HCEC 1CT (cell line): ENCODE data around the gene ATF4.
"Not testable (repeated sequence)": the region's sequence is repeated elsewhere in the genome, so short reads cannot be mapped to it uniquely, and the experiment has no call there.

Experiments
- DNase-seq: peaks from one replicate; pipeline ENCODE4 v3.0.0-alpha.2; 2017

Gene ATF4

DNA sequence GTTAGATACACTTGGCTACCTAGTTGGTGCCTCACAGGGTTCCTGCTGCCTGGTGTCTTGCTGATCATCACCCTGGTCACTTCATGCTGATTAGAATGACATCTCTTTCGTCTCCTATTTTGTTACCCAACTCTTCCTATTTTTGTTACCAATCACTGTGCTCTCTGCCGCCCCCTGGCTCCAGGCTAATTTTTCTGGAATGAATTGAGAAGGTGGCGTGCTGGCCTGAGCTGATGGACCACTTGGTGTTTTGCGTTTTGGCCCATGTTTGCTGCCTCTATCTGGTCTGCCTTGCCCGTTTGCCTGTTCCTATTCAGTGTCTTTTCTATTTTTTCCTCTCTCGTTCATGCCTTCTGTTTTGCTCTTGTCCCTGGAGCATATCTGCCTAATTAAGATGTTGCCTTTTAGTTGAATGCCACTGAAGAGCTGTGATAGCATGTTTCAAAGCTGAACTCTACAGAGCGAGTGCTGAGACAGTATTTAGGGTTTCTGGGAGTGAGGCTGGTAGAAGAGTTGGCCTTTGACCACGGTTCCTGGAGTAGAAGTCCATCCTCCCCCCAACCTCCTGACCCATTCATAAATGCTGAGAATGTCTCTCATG, 5.9 kb upstream of the ATF4 start:
- DNase-seq, result peak; percentile 36

DNA sequence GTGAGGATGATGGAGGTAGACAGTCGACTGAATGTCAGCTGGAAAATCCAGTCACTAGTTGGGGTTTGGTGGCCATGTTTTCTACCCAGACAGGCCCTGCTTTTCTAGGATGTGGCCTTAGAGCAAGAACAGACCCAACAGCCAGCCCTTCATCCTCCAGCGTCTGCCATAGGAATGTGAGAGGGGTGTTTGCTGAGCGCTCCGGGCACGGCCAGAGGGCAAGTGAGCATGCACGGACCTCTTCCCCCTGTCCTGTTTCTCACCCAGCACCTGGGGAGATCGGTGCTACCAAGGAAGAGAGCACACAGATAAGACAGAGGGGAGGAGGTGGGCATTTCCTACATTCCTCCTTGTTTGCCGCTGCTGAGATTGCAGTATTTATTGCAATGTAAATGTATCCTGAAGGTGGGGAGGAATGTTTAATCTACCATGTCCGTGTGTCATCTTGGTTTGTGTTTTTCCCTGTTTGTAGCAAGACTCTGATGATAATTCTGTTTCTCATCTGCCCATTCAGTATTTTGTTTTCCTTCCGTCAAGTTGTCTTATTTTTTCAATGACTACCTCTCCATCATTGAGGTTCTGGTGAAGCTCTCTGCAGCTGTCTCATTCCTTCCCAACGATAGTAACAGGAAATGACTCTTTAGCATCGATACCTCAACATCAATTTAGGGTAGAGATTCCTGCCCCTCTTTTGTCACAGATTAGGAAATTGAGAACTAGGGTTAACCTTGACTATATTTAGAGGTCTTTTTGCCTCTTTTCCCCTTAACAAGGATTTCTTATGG, 4.9 kb upstream of the ATF4 start:
- DNase-seq, result no peak

DNA sequence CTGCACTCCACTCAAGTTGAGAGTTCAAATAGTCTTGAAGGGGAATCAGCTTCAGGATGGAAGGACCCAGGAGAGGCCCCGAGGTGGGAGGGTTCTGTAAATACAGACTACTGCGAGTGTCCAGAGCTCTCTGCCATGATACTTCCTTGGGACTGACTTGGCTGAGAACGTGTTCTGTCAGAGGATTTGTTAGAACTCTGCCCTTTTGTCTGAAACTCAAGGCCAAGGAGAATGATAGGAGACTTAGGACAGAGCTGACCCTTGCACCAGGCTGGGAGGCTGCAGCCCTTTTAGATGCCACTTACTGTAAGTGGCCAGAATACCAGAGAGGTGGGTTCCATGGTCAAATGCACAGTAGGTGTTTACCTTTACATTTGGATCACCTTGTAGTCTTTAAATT, 2.9 kb upstream of the ATF4 start:
- no peak for DNase-seq

DNA sequence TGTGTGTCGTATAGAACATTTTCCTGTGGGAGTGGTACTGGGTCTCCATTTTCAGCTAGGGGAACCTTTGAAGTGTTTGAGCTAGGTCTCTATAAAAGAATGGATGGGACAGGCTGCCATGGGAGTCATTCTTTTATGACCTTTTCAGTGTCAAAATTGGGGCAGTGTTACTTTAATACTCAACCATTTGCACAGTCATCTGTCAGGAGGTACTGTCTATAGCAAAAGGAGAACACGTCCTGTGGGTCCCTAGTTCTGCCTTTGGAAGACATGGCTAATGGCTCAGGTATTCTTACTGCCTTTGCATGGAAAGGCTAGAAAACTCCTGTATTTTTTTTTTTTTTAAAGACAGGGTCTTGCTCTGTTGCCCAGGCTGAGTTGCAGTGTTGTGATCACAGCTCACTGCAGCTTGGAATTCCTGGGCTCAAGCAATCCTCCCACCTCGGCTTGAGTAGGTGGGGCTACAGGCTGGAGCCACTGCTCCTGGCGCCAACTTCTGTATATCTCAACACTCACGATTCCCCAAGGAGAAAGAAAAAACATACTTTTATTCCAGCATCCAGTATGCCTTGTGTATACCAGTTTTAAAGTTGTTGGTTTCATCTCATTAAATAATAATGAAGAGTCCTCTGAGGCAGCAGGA, 2.1 kb upstream of the ATF4 start:
- DNase-seq, result no peak

DNA sequence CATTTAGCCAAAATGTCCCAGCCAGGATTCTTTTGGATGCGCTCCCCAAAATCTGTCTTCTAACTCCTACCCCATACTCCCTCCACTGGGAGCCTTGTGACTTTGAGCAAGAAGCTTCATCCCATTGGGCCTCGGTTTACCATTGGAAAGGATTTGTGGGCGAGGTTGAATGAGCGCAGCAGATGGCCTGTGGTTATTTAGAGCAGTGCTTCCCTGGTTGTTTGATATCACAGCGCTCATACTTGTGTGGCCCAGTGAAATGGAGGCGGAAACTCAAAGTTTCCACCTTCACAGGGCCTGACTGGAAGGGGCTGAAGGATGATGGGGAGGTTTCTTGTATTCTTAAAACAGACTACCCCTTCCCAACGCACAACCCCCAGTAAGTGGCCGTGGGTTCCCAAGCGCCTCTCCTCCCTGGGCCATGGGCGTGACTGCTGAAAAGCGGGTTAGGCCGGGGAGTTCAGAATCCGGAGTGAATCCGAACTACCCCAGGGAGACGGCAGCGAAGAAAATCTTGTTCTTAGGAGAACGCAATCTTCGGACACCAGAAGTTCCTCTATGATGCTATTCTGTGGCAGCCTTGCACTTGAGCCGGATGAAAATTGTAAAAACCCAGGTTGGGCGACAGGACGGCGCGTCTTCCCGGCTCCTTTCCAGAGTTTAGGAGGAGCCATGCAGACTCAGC, 1.2 kb upstream of the ATF4 start:
- peak; percentile 30 for DNase-seq

DNA sequence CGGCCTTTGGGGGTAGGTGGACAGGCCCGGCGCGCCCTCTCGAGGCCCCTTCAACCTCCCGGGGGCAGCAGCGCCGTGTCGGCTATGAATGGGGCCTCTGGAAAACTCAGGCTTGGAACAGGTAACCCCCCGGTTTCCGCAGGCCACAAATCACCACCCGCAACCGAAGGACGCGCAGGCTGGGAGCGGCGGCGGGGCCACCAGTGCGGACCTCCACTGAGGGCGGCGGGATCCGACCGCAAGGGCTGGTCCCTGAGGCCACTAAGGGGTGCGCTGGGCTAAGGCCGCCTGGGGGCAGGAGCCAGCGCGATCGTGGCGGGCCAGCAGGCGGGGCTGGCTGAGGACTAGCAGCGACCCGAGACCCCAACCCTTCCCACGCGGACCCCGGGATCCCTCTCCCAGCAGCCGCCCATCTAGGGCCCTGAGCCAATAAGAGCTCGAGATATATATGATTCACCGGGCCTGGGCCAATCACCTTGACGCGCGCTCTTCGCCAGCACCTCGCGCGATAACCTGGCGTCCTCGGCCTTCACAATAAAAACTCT, 609 bp upstream of the ATF4 start:
- peak; percentile 99 for DNase-seq

DNA sequence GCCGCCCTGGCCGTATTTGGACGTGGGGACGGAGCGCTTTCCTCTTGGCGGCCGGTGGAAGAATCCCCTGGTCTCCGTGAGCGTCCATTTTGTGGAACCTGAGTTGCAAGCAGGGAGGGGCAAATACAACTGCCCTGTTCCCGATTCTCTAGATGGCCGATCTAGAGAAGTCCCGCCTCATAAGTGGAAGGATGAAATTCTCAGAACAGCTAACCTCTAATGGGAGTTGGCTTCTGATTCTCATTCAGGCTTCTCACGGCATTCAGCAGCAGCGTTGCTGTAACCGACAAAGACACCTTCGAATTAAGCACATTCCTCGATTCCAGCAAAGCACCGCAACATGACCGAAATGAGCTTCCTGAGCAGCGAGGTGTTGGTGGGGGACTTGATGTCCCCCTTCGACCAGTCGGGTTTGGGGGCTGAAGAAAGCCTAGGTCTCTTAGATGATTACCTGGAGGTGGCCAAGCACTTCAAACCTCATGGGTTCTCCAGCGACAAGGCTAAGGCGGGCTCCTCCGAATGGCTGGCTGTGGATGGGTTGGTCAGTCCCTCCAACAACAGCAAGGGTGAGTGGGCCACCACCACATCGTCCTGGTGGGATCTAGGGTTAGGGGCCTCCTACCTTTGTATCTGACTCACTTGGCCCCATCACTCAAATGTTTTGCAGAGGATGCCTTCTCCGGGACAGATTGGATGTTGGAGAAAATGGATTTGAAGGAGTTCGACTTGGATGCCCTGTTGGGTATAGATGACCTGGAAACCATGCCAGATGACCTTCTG, 934 bp downstream of the ATF4 start:
- DNase-seq, result peak; percentile 64

DNA sequence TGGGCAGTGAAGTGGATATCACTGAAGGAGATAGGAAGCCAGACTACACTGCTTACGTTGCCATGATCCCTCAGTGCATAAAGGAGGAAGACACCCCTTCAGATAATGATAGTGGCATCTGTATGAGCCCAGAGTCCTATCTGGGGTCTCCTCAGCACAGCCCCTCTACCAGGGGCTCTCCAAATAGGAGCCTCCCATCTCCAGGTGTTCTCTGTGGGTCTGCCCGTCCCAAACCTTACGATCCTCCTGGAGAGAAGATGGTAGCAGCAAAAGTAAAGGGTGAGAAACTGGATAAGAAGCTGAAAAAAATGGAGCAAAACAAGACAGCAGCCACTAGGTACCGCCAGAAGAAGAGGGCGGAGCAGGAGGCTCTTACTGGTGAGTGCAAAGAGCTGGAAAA, 1.7 kb downstream of the ATF4 start:
- DNase-seq, result not testable (repeated sequence)

DNA sequence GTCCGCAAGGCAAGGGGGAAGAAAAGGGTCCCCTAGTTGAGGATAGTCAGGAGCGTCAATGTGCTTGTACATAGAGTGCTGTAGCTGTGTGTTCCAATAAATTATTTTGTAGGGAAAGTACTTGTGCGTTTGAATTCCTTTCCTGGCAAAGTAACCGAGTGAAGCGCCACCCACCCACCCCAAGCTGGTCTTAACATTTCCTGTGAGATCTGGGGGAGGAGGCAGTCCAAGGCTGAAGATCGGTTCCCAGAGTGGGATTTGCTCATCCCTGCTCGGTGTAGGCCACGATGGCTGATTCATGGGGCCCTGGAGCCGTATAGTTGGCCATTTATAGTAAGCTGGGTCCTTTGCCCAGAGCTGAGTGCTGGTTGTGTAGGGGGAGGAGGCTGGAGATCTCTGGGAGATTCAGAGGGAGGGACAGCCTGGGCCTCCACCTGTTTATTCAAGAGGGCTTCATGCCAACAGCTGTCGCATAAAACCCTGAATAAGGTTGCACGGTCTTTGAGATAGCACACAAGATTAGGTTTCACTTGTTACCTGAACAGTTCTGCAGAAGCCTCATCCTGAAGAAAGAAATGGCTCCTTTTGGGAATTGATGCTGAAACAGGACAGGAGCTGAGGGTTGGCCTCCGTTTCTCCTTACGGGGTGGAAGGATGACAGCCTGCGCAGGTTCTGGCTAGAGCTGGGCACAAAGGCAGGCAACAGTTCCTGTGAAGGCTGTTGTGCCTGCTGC, 2.4 kb downstream of the ATF4 start:
- peak; percentile 53 for DNase-seq

DNA sequence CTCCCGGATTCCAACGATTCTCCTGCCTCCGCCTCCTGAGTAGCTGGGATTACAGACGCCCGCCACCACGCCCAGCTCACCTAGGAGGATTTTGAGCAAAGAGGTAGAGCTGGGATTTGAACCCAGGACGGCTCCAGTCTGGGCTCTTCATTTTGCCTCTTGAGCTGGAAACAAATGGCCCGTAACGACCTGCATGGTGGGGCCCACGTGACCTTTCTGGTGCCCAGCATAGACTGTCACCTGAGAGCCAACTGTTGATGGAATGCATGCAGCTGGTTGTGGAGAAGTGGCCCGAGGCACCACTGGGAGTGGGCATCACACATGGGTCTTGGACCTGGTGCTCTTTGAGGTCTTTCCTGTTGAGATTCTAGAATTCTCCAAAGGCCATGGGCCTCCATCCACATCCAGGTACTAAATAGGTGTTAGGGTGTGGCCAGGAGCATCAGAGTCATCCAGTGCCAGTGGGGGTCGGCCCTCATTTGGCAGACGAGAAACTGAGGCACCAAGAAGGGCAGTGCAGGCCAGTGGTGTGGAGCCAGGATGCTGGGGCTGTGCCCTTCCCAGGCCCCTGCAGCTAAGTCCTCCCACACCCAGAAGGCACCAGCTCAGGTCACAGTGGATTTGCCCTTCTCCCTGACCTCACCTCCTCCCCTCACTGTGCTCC, 3.9 kb downstream of the ATF4 start:
- peak; percentile 39 for DNase-seq

DNA sequence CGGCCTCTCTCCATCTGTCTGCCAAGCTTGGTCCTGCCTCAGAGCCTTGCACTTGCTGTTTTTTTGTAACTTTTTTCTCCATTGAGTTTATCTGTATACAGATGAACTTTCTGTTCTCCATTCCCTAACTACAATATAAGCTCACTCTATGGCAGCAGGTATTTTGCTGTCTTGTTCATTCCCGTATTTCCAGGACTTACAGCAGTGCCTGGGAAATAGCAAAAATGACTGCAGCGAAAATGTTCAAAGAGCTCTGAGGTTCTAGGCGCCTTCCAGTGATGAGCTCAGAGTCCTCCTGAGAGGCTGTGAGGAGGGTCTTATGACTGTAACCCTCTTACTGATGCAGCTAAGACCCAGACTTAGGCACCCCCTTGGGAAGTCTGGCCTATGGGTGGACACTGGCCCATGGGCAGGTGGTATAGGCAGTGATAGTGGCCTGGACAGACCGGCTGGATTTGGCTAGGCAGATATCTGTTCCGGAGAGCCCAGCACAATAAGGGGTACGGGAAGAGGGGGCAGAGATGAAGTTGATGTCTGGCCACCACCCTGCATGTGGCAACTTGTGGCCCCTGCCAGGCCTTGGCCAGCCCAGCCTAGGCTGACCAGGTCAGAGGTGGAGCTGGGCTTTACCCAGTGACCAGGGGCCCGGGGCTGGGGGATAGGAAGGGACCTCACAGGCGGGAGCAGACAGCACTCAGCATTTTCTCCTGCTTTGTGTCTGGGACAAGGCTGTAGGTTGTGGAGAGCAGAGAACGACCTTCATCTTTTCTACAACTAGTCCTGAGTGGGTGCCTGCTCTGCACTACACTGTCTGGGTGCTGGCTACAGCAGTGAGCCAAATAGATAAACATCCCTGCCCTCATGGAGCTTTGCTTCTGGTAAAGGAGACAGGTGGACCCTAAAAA, 4.6 kb downstream of the ATF4 start:
- no peak for DNase-seq

DNA sequence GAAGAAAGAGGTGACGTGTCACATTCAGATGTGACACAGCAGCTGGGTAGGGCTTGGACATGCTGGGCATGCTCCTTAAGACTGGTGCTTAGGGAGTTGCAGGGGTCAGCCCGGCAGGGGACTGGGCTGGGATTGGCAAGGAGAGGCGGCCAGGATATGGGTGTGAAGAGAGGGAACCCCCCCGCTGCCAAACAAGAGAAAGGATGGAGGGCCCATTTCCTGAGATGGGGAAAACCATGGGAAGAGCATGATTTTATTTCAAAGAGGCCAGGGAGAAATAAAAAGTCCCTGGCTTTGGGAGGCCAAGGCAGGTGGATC, 5.3 kb downstream of the ATF4 start:
- DNase-seq, result no peak

DNA sequence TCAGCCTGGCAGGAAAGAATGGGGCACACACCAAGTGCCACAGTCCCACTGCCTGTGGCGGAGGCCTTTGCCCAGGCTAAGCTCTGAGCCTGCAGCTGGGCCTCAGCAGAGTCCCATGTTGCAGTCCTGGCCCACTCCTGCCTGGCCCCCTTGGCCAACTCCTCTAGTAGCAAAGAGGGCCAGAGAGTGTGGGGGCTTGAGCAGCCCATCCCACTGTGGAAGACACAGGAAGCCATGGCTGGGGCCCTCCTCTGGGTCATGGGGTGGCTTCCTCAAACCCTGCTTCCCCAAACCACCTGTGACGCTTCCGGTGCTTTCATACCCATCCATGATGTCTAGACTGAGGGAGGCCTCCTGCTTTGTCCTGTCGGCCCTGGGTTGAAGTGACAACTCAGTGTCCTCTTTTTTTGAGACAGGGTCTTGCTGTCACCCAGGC, 6.4 kb downstream of the ATF4 start:
- DNase-seq, result no peak

DNA sequence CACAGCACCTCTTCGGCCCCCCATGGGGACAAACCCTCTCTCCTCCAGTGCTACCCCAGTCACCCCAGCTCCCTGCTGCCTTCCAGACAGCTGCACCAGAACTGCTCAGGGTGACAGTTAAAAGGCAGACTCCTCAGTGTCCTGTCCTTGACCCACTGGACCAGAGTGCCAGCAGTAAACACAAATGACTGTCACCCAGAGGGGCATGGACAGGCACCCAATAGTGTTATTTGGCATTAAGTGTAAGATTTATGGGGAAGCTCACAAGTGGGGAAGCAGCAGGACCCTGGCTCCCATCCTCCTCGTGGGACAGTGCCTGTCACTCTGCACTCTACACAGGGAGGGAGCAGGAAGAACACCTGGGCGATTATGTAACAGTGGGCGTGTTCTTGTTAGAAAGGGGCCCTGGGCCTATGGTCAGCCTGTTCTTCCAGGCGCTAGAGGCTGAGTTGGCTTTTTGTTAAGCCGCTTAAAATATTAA, 7.2 kb downstream of the ATF4 start:
- no peak for DNase-seq

DNA sequence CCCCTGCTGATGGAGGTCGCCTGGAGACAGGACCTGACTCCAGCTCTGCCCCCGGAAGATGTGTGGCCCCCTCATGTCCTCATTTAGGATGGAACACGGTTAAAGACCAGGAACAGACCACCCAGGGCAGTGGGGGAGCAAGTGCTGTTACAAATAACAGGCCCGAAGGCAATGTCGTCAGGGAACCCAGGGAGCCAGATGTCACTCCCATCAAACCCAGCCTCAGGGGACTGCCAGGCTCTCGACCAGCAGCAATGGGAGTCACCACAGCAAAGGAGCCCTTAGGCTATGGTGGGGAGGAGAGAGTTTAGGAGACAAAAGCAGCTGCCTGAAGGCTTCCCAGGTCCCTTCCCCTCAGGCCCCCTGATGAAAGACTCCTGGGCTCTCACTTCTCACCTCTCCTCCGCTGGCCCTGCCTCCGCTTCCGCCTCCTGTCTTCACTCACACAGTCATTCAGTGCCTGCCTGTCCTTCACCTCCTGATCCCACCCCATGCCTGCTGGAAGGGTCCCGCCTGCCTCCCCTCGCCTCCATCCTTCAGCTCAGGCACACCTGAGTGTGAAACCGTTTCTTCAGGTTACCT, 7.8 kb downstream of the ATF4 start:
- DNase-seq, result no peak

DNA sequence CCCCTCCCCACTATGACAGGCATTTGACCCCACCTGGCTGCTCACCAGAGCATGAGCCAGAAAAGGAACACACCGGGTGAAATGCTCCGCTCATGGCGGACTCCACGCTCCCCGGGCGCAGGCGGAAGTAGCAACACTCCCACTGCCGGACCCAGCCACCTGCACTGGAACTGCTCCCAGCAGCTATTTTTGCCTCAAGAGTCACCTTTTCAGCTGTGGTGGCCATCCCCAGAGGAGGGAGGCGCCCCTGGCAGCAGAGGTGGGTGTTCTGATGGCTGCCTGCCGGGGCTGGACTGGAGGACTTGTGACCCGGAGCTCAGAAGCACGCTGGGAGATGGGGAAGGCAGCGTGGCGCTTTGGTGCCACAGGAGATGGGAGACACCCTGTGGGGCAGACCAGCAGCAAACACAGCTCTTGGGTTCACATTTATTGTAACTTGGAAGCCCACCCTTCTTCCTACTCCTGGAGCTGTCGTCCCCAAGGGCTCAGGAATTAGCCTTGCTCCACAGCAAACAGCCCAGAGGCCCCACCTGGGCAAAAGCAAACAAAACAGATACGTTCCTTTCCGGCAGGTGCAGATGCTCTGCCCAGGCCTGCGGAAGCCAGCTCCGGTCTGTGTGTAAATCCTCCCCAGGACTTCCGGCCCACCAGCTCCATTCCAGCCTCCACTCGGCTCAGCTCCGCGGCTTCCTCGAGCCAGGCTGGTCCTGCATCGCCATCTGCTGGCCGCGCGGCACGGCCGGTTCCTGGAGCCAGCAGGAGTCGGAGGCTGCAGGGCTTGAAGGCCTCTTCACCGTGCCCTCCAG, 8.5 kb downstream of the ATF4 start:
- peak; percentile 91 for DNase-seq

DNA sequence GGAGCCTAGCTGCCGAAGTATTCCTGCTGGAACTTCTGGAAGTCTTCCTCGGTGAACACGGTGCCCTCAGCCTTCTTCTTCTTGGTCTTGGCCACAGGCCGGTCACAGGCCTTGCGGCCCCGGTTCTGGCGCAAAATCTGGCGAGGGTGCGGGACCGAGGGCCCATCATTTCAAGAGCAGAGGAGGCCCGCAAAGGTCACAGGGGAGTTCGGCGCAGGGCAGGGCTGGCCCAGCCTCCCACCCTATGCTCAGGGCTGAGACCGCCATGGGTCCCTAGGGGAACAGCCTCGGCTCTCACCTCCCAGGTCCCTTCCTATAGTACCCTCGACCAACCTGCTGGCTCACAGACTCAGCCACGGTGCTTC, 9.1 kb downstream of the ATF4 start:
- no peak for DNase-seq

DNA sequence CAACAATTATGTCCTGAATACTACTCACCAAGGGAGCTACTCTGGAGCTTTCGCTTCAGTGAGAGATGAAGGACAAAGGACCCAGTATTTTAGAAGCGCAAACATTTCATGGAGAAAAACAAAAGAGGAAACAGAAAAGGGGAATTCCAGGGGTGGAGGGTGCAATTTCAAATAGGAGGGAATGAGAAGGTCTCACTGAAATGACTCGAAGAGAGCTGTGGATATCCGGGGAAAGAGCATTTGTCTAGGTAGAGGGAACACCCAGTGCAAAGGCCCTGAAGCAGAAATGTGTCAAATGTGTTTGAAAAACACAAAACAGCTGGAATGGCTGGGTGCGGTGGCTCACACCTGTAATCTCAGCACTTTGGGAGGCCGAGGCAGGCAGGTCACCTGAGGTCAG, 9.8 kb downstream of the ATF4 start:
- no peak for DNase-seq
